ENCODE results near the gene CCNDBP1. TPM values are rescaled to one million over a fixed set of nuclear protein-coding genes. Genes with fewer than 3 reads are reported as not detected.

The CCNDBP1 gene
- total and polyA plus RNA-seq, 2 of the 8 experiments (the other 6 are each of a cell fraction or from before 2014, with no cell fraction given): 23.4 to 29.0 TPM

- Histone ChIP-seq H2AFZ (ENCODE audit: low read length) (no peak overlapping the region), H3K18ac (ENCODE audit: extremely low read depth, low read length) (no peak overlapping the region), H4K8ac (ENCODE audit: extremely low read depth, insufficient read depth, low read length) (no peak overlapping the region), H3K9ac (replicated peaks in 1 of 4; ENCODE audit: extremely low read depth in 1 of 4, low read depth in 3 of 4, low read length in 3 of 4) (no peak overlapping the region), H3K4me3 (ENCODE audit: extremely low read depth in 1 of 4, insufficient read depth in 2 of 4, low read depth in 3 of 4, low read length in 4 of 4) (no peak overlapping the region), H3K36me3 (ENCODE audit: control insufficient read depth in 2 of 4, insufficient read depth in 4 of 4, low read length in 3 of 4) (no peaks in the 10 kb centered on the region), H3K4ac (replicated peaks; ENCODE audit: insufficient read length, low read depth, low read length) (no peak overlapping the region), H3K23me2 (ENCODE audit: low read depth, low read length) (no peaks in the 10 kb centered on the region), H3K4me2 (ENCODE audit: insufficient read depth in 1 of 2, low read depth in 2 of 2, low read length in 2 of 2) (no peak overlapping the region), H2BK120ac (replicated peaks; ENCODE audit: low read depth, low read length) (no peak overlapping the region), H2BK15ac (ENCODE audit: low read length) (no peak overlapping the region), H4K91ac (replicated peaks; ENCODE audit: insufficient read length, low read length) (no peak overlapping the region), H2BK12ac (ENCODE audit: low read depth, low read length) (no peak overlapping the region), H2BK5ac (ENCODE audit: low read depth, low read length) (no peak overlapping the region), H3K79me1 (ENCODE audit: low read depth, low read length) (no peaks in the 10 kb centered on the region), H3K14ac (ENCODE audit: insufficient read length) (no peak overlapping the region), H3K27me3 (replicated peaks in 1 of 4; ENCODE audit: control insufficient read depth in 3 of 4, extremely low read depth in 1 of 4, insufficient read depth in 3 of 4, low read length in 3 of 4) (no peaks in the 10 kb centered on the region), H4K5ac (ENCODE audit: insufficient read length, low read depth, low read length) (no peak overlapping the region), H3K56ac (replicated peaks; ENCODE audit: insufficient read length, low read depth, low read length) (no peak overlapping the region), H2AK5ac (ENCODE audit: low read depth, low read length) (no peak overlapping the region), H3K23ac (ENCODE audit: insufficient read length) (no peak overlapping the region), H4K20me1 (replicated peaks in 1 of 2; ENCODE audit: control insufficient read depth in 1 of 2, insufficient read depth in 2 of 2, low read length in 2 of 2) (no peaks in the 10 kb centered on the region), H3K9me3 (ENCODE audit: insufficient read depth in 2 of 2, low read depth in 1 of 2, low read length in 1 of 2) (peaks cover 0 to 6% of the 10 kb centered on the region in 2 experiments; a peak in 1 of 4 replicates), H3K79me2 (ENCODE audit: control insufficient read depth in 1 of 2, insufficient read depth in 2 of 2, low read length in 2 of 2) (no peaks in the 10 kb centered on the region), H3K27ac (ENCODE audit: low read depth, low read length) (no peak overlapping the region), H2BK20ac (ENCODE audit: low read length) (no peak overlapping the region), H3K4me1 (replicated peaks in 1 of 4; ENCODE audit: control insufficient read depth in 3 of 4, insufficient read depth in 4 of 4, low read length in 3 of 4) (no peaks in the 10 kb centered on the region)
- POLR2A ChIA-PET (ENCODE audit: partially characterized antibody): no interaction called here
- CTCF ChIA-PET (ENCODE audit: partially characterized antibody): interaction anchor here (1.1 to 2.3 kb wide), 5 partner anchors 8 to 85 kb away, joined by 3 to 7 read pairs (median 3); partner anchors contain the start of gene CCNDBP1
- DNase-seq (ENCODE audit: low read depth in 1 of 2, low spot score in 2 of 2) (no peak), FAIRE-seq (no peak)
- 78% methylated on average over 3 of the region's 3 CpGs; no CpG with 5 or more reads in 1 of the 2 experiments for WGBS, 2 experiments (ENCODE audit: extremely low coverage in 1 of 2, insufficient coverage in 1 of 2, insufficient read length in 1 of 2, insufficient replicate concordance in 2 of 2, low coverage in 1 of 2, low lambda C conversion rate in 2 of 2, missing lambda C conversion rate in 1 of 2)
- no peak for TF ChIP-seq SUZ12 (IDR thresholded peaks at IDR 0.05; ENCODE audit: low read length)
- TF ChIP-seq SAP30 (IDR thresholded peaks at IDR 0.05; ENCODE audit: insufficient read depth, insufficient replicate concordance, low read length): no peak
- TF ChIP-seq CEBPB (IDR thresholded peaks at IDR 0.05; ENCODE audit: low read depth, low read length): no peak
- no peak for TF ChIP-seq TCF12 (IDR thresholded peaks at IDR 0.05; ENCODE audit: low read depth, low read length)
- TF ChIP-seq BCL11A (IDR thresholded peaks at IDR 0.05; ENCODE audit: low read depth in 2 of 2, low read length in 2 of 2): no peak
- no peak for TF ChIP-seq ATF3 (IDR thresholded peaks at IDR 0.05; ENCODE audit: insufficient read depth, low read depth, low read length)
- no peak for TF ChIP-seq CTCF (IDR thresholded peaks at IDR 0.05; ENCODE audit: control extremely low read depth in 1 of 3, insufficient read depth in 1 of 3, low read depth in 1 of 3, low read length in 3 of 3)
- TF ChIP-seq ASH2L (IDR thresholded peaks at IDR 0.05; ENCODE audit: low read length): no peak
- no peak for TF ChIP-seq KDM1A (IDR thresholded peaks at IDR 0.05; ENCODE audit: borderline replicate concordance, low read length)
Measured at GRCh38 chr15:43199945-43200488, 14.8 kb downstream of the CCNDBP1 start.

All from H1 (cell line).